ENCODE results near the gene RORC.

- TF ChIP-seq CTCF (IDR thresholded peaks at IDR 0.05) (no peak), EP300 (IDR thresholded peaks at IDR 0.05) (no peak), POLR2AphosphoS5 (IDR thresholded peaks at IDR 0.05) (no peak), POLR2A (IDR thresholded peaks at IDR 0.05) (no peak)
Measured at GRCh38 chr1:151820940-151821339, 10.7 kb downstream of the RORC start.

Data from sigmoid colon (tissue), 4 donors.